HL-60 (cell line): ENCODE measurements around the gene RGS14.

Source experiments
- DNase-seq, 2 experiments: peaks; one replicate each; pipeline ENCODE4 v3.0.0-alpha.2; 2010 to 2020; ENCODE audit warnings: low read depth in 1 of 2, low spot score in 1 of 2
- H3K27ac ChIP-seq: fragments of 250-450 bp; sonication (Bioruptor Pico); replicated peaks from 2 replicates; pipeline ENCODE4 v1.5.1; 2020; ENCODE audit warnings: mild to moderate bottlenecking, moderate library complexity
- H3K27me3 ChIP-seq: fragments of 250-450 bp; sonication (Bioruptor Pico); 2 replicates; pipeline ENCODE4 v1.5.1; 2021; ENCODE audit warnings: mild to moderate bottlenecking, moderate library complexity; ENCODE audit not compliant: insufficient read depth, poor library complexity, severe bottlenecking
- H3K4me3 ChIP-seq: replicated peaks from 2 replicates; pipeline ENCODE4 v1.5.1; 2011; ENCODE audit warnings: mild to moderate bottlenecking, control low read depth, low read length; ENCODE audit not compliant: insufficient read depth
- GABPA ChIP-seq: IDR thresholded peaks from 2 replicates; pipeline ENCODE4 v1.6.1; 2012; ENCODE audit warnings: low read depth
- POLR2AphosphoS5 ChIP-seq: IDR thresholded peaks from 2 replicates; pipeline ENCODE4 v1.6.1; 2012; ENCODE audit warnings: low read depth
- SPI1 ChIP-seq: IDR thresholded peaks from 2 replicates; pipeline ENCODE4 v1.6.1; 2012; ENCODE audit warnings: low read depth, mild to moderate bottlenecking, borderline replicate concordance
- TF ChIP-seq, protein P1 (sequence below): IDR thresholded peaks from 2 replicates; pipeline ENCODE4 v1.6.1; 2012; ENCODE audit warnings: low read depth; ENCODE audit not compliant: insufficient replicate concordance
- TF ChIP-seq, protein P2 (sequence below): IDR thresholded peaks from one replicate; pipeline ENCODE4 v1.5.1; 2011; ENCODE audit warnings: low read length, control low read depth, inconsistent platforms; ENCODE audit not compliant: insufficient read depth

Gene RGS14

DNA sequence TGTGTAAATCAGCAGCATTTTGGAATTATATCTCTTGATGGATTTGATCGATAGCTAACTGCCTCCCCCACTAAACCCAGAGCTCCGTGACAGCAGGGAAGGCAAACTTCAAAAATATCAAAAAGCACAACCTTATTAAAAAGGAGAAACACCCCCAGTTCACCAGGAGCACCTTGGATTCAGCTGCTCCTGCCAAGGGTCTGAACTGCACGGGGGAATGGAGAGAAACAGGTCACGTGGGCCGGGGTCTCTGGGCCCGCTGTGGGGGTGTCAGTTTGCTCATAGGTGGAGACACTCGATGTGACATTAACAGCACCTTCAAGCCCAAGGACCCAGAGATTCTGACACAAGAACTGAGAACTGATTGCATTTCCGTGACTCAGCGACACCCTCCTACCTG, 25.5 kb downstream of the RGS14 start:
- DNase-seq, result no peak
- no peaks in the 10 kb centered on the region for H3K27me3 ChIP-seq
- H3K27ac ChIP-seq, result no peak overlapping the region
- TF ChIP-seq, protein P1, sequence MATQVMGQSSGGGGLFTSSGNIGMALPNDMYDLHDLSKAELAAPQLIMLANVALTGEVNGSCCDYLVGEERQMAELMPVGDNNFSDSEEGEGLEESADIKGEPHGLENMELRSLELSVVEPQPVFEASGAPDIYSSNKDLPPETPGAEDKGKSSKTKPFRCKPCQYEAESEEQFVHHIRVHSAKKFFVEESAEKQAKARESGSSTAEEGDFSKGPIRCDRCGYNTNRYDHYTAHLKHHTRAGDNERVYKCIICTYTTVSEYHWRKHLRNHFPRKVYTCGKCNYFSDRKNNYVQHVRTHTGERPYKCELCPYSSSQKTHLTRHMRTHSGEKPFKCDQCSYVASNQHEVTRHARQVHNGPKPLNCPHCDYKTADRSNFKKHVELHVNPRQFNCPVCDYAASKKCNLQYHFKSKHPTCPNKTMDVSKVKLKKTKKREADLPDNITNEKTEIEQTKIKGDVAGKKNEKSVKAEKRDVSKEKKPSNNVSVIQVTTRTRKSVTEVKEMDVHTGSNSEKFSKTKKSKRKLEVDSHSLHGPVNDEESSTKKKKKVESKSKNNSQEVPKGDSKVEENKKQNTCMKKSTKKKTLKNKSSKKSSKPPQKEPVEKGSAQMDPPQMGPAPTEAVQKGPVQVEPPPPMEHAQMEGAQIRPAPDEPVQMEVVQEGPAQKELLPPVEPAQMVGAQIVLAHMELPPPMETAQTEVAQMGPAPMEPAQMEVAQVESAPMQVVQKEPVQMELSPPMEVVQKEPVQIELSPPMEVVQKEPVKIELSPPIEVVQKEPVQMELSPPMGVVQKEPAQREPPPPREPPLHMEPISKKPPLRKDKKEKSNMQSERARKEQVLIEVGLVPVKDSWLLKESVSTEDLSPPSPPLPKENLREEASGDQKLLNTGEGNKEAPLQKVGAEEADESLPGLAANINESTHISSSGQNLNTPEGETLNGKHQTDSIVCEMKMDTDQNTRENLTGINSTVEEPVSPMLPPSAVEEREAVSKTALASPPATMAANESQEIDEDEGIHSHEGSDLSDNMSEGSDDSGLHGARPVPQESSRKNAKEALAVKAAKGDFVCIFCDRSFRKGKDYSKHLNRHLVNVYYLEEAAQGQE, result no peak
- TF ChIP-seq, protein P2, sequence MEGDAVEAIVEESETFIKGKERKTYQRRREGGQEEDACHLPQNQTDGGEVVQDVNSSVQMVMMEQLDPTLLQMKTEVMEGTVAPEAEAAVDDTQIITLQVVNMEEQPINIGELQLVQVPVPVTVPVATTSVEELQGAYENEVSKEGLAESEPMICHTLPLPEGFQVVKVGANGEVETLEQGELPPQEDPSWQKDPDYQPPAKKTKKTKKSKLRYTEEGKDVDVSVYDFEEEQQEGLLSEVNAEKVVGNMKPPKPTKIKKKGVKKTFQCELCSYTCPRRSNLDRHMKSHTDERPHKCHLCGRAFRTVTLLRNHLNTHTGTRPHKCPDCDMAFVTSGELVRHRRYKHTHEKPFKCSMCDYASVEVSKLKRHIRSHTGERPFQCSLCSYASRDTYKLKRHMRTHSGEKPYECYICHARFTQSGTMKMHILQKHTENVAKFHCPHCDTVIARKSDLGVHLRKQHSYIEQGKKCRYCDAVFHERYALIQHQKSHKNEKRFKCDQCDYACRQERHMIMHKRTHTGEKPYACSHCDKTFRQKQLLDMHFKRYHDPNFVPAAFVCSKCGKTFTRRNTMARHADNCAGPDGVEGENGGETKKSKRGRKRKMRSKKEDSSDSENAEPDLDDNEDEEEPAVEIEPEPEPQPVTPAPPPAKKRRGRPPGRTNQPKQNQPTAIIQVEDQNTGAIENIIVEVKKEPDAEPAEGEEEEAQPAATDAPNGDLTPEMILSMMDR, result no peak
- TF ChIP-seq POLR2AphosphoS5, result no peak
- no peak for TF ChIP-seq SPI1
- no peak for TF ChIP-seq GABPA
- H3K4me3 ChIP-seq, result no peak overlapping the region

GRCh38 chr5:177384134-177384533, 26.4 kb downstream of the RGS14 start, which contains the start of gene SLC34A1:
TSS of gene SLC34A1 (plus strand) at chr5:177384434. CDS start at chr5:177385742, 1,308 bp downstream.
- no peak within 1 kb of the TSS for H3K27ac ChIP-seq
- no peak for DNase-seq
- TF ChIP-seq, protein P2, result no peak
- TF ChIP-seq SPI1 (no peak), POLR2AphosphoS5 (no peak), GABPA (no peak)
- TF ChIP-seq, protein P1, result no peak
- H3K27me3 ChIP-seq, result no peaks in the 10 kb centered on the region
- no peak within 1 kb of the TSS for H3K4me3 ChIP-seq

GRCh38 chr5:177385720-177386119, 28.0 kb downstream of the RGS14 start:
- TF ChIP-seq POLR2AphosphoS5 (no peak), GABPA (no peak), SPI1 (no peak)
- TF ChIP-seq, protein P2, result no peak
- TF ChIP-seq, protein P1, result no peak

More at GRCh38 chr5:177385720-177386119, 28.0 kb downstream of the RGS14 start:
- Histone ChIP-seq H3K4me3 (no peak overlapping the region), H3K27ac (no peak overlapping the region), H3K27me3 (no peaks in the 10 kb centered on the region)
- DNase-seq, result no peak
